Measurements from ENCODE around the gene MSI1. TPM values are rescaled to one million over a fixed set of nuclear protein-coding genes. Genes with fewer than 3 reads are reported as not detected.
A peak's percentile ranks its signal among the peaks of the same experiment; 100 is the strongest.

Gene MSI1
- total and polyA plus RNA-seq, 2 of the 13 experiments (the other 11 are each of a cell fraction or from before 2014, with no cell fraction given), result 0.09 to 0.46 TPM

DNA sequence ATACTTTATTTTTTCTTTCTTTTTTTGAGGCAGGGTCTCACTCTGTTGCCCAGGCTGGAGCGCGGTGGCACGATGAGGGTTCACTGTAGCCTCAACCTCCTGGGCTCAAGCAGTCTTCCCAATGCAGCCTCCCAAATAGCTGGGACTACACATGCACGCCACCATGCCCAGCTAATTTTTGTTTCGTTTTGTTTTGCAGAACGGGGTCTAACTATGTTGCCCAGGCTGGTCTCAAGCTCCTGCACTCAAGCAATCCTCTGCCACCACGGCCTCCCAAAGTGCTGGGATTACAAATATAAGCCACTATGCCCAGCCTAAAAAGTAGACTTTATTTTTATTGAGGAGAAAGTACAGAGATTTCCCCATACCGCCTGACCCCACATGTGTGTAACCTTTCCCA is 4.7 kb upstream of the MSI1 start:
- FAIRE-seq (no peak), DNase-seq (ENCODE audit: low spot score) (no peak), ATAC-seq (no peak)
- peaks cover 5 to 54% of the 10 kb centered on the region in 2 experiments; a peak in 4 of 5 replicates for H3K27me3 ChIP-seq (ENCODE audit: control insufficient read depth in 1 of 2, insufficient read depth in 2 of 2, low read length in 2 of 2)
- peaks cover 46% of the 10 kb centered on the region for H3K4me1 ChIP-seq (ENCODE audit: insufficient read depth, low read length)
- TF ChIP-seq, protein P1, sequence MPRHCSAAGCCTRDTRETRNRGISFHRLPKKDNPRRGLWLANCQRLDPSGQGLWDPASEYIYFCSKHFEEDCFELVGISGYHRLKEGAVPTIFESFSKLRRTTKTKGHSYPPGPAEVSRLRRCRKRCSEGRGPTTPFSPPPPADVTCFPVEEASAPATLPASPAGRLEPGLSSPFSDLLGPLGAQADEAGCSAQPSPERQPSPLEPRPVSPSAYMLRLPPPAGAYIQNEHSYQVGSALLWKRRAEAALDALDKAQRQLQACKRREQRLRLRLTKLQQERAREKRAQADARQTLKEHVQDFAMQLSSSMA (CRISPR knock-in tag; IDR thresholded peaks at IDR 0.05), result no peak
- peak; percentile 66 for TF ChIP-seq ZNF121 (CRISPR knock-in tag; IDR thresholded peaks at IDR 0.05)
- H3K9me3 ChIP-seq (ENCODE audit: low read length), result no peaks in the 10 kb centered on the region
- no peak overlapping the region for H3K4me3 ChIP-seq (replicated peaks in 1 of 3; ENCODE audit: insufficient read depth in 1 of 3, low read depth in 2 of 3, low read length in 3 of 3)
- intact Hi-C loops (cut with micrococcal nuclease; ENCODE audit: unreplicated experiment), result no loop called here
- WGBS (ENCODE audit: low lambda C conversion rate), result 55% methylated on average over 8 of the region's 8 CpGs
- ChIA-PET CTCF (ENCODE audit: low intra/inter-chr PET ratio, low total read pairs) (no interaction called here), POLR2A (no interaction called here)
- no peak overlapping the region for H2AFZ ChIP-seq (ENCODE audit: low read length)
- H3K79me2 ChIP-seq (ENCODE audit: insufficient read depth, low read length), result no peaks in the 10 kb centered on the region
- no TSS peak for BruUV-seq (replicated peaks)
- H4K20me1 ChIP-seq (ENCODE audit: insufficient read depth, low read length), result no peaks in the 10 kb centered on the region
- H3K9ac ChIP-seq (ENCODE audit: insufficient read depth, low read depth, low read length), result no peak overlapping the region
- H3K36me3 ChIP-seq (replicated peaks in 1 of 2; ENCODE audit: control insufficient read depth in 1 of 2, insufficient read depth in 2 of 2, low read length in 2 of 2), result no peaks in the 10 kb centered on the region
- 0 out of 2 replicates have a peak overlapping the region, but pooled peaks have one; percentile 23 for H3K4me2 ChIP-seq (ENCODE audit: low read depth, low read length)
- in situ Hi-C loops (cut with HindIII; ENCODE audit: extremely low pct_ligation_motif_present, low pct_unique_long_range_greater_than_20kb), result no loop called here
- H3K27ac ChIP-seq (ENCODE audit: extremely low read length, insufficient read depth, low read length), result no peak overlapping the region

DNA sequence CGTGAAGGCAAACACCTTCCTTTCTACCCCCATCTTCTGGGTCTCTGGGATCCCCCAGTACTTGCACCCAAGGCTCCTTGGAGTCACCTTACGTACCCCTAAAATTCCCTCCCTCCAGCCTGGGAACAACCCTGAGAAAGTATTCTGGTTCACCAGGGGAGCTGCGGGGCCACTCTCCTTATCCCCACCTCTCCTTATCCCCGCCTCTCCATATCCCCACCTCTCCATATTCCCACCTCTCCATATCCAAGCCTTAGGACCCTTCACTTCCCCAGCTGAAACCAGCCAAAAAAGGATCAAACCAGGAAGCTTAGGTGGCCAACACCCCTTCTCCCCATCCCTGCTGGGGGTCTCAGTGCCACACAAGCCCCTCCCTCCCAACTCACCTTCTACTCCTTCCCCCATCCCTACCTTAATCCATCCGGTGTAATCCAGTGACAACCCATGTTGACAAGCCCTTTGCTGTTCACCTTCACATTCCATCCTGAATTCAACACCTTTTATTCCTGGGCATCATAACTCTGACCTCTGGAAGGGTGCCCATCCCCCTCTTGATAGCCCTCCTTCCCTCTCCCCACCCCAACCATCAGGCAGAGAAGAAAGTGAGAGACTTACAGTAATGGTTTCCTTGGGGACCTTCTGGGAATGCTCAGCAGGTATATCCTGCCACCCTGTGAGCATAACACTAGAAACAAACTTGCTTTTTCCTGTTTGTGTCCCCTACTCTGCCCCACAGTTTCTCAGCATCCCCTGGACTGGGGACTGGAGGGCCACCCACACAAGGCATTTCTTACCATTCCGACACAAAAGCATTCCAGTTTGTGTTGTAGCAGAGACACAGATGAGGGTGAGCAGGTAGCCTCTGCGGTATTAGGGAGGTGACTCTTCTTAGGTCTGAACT is 1.6 kb upstream of the MSI1 start:
- TF ChIP-seq, protein P2, sequence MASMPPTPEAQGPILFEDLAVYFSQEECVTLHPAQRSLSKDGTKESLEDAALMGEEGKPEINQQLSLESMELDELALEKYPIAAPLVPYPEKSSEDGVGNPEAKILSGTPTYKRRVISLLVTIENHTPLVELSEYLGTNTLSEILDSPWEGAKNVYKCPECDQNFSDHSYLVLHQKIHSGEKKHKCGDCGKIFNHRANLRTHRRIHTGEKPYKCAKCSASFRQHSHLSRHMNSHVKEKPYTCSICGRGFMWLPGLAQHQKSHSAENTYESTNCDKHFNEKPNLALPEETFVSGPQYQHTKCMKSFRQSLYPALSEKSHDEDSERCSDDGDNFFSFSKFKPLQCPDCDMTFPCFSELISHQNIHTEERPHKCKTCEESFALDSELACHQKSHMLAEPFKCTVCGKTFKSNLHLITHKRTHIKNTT (CRISPR knock-in tag; IDR thresholded peaks at IDR 0.05), result no peak
- TF ChIP-seq CHD2 (IDR thresholded peaks at IDR 0.05; ENCODE audit: low read depth, low read length), result no peak
- no peak for TF ChIP-seq ZSCAN30 (CRISPR knock-in tag; IDR thresholded peaks at IDR 0.05)
- no peak for TF ChIP-seq U2AF1 (optimal IDR thresholded peaks at IDR 0.05; ENCODE audit: low read depth, low read length)
- TF ChIP-seq SALL2 (CRISPR knock-in tag; IDR thresholded peaks at IDR 0.05), result no peak
- Histone ChIP-seq H3K4me1 (ENCODE audit: insufficient read depth, low read length) (peaks cover 52% of the 10 kb centered on the region), H3K4me2 (ENCODE audit: low read depth, low read length) (no peak overlapping the region), H3K27me3 (ENCODE audit: control insufficient read depth in 1 of 2, insufficient read depth in 2 of 2, low read length in 2 of 2) (peaks cover 9 to 50% of the 10 kb centered on the region in 2 experiments; a peak in 4 of 5 replicates), H3K9me3 (ENCODE audit: low read length) (no peaks in the 10 kb centered on the region), H3K4me3 (replicated peaks in 1 of 3; ENCODE audit: insufficient read depth in 1 of 3, low read depth in 2 of 3, low read length in 3 of 3) (no peak overlapping the region), H3K9ac (ENCODE audit: insufficient read depth, low read depth, low read length) (no peak overlapping the region), H2AFZ (ENCODE audit: low read length) (no peak overlapping the region), H3K36me3 (replicated peaks in 1 of 2; ENCODE audit: control insufficient read depth in 1 of 2, insufficient read depth in 2 of 2, low read length in 2 of 2) (no peaks in the 10 kb centered on the region), H3K27ac (ENCODE audit: extremely low read length, insufficient read depth, low read length) (no peak overlapping the region), H3K79me2 (ENCODE audit: insufficient read depth, low read length) (no peaks in the 10 kb centered on the region), H4K20me1 (ENCODE audit: insufficient read depth, low read length) (no peaks in the 10 kb centered on the region)
- FAIRE-seq, result no peak
- in situ Hi-C loops (cut with HindIII; ENCODE audit: extremely low pct_ligation_motif_present, low pct_unique_long_range_greater_than_20kb) (no loop called here), intact Hi-C loops (cut with micrococcal nuclease; ENCODE audit: unreplicated experiment) (no loop called here)
- CTCF ChIA-PET (ENCODE audit: low intra/inter-chr PET ratio, low total read pairs), result no interaction called here
- WGBS (ENCODE audit: low lambda C conversion rate), result 36% methylated on average over 7 of the region's 7 CpGs
- POLR2A ChIA-PET, result no interaction called here
- no TSS peak for BruUV-seq (replicated peaks)
- DNase-seq (ENCODE audit: low spot score), result no peak
- ATAC-seq, result no peak
